HG02763 (cell line): ENCODE data around the gene NT5C1A.

Experiments used
- ATAC-seq: cut with Tn5 transposase; IDR thresholded peaks from one replicate; pipeline ENCODE4 v1.9.1; 2021; ENCODE audit warnings: mild to moderate bottlenecking, moderate library complexity; ENCODE audit not compliant: unreplicated experiment

NT5C1A gene

GRCh38 chr1:39613250-39613649, 58.7 kb downstream of the NT5C1A start:
- no peak for ATAC-seq

- no peak for ATAC-seq
Measured at GRCh38 chr1:39609618-39610331, 62.1 kb downstream of the NT5C1A start.
